DOHH2 (cell line): ENCODE results near the gene KDM1B.
"Not testable (repeated sequence)": the region's sequence is repeated elsewhere in the genome, so short reads cannot be mapped to it uniquely, and the experiment has no call there.

Experiments
- H3F3A ChIP-seq: fragments of 200-600 bp; sonication (generic), shearing (Covaris generic); 2 replicates; pipeline ENCODE4 v1.6.0; 2016; ENCODE audit warnings: antibody characterized with exemption, mild to moderate bottlenecking; ENCODE audit not compliant: control insufficient read depth, insufficient read depth
- H3K27ac ChIP-seq: fragments of 200-600 bp; sonication (generic); 2 replicates; pipeline ENCODE4 v1.5.1; 2014; ENCODE audit warnings: low read depth, mild to moderate bottlenecking, low read length, moderate library complexity
- H3K27me3 ChIP-seq: fragments of 200-600 bp; sonication (generic); 2 replicates; pipeline ENCODE4 v1.6.1; 2014; ENCODE audit warnings: mild to moderate bottlenecking, low read length, mixed read lengths; ENCODE audit not compliant: control insufficient read depth
- H3K36me3 ChIP-seq: fragments of 200-600 bp; sonication (generic); 2 replicates; pipeline ENCODE4 v1.6.1; 2014; ENCODE audit warnings: mild to moderate bottlenecking, low read length, moderate library complexity, mixed read lengths; ENCODE audit not compliant: control insufficient read depth
- H3K4me1 ChIP-seq: fragments of 200-600 bp; sonication (generic); 2 replicates; pipeline ENCODE4 v1.6.1; 2014; ENCODE audit warnings: mild to moderate bottlenecking, low read length, mixed read lengths; ENCODE audit not compliant: control insufficient read depth
- H3K4me2 ChIP-seq: fragments of 200-600 bp; sonication (generic); 2 replicates; pipeline ENCODE4 v1.6.0; 2014; ENCODE audit warnings: mild to moderate bottlenecking, low read length, moderate library complexity
- H3K4me3 ChIP-seq: fragments of 200-600 bp; sonication (generic); 2 replicates; pipeline ENCODE4 v1.5.1; 2014; ENCODE audit warnings: mild to moderate bottlenecking, low read length, mixed read lengths
- H3K79me2 ChIP-seq: fragments of 200-600 bp; sonication (generic); 2 replicates; pipeline ENCODE4 v1.6.1; 2014; ENCODE audit warnings: mild to moderate bottlenecking, low read length, mixed read lengths; ENCODE audit not compliant: control insufficient read depth
- H3K9me2 ChIP-seq: fragments of 200-600 bp; sonication (generic); replicated peaks from 2 replicates; pipeline ENCODE4 v1.6.1; 2014; ENCODE audit warnings: mild to moderate bottlenecking, low read length, mixed read lengths; ENCODE audit not compliant: control insufficient read depth
- H3K9me3 ChIP-seq: fragments of 200-600 bp; sonication (generic); 2 replicates; pipeline ENCODE4 v1.6.1; 2014; ENCODE audit warnings: antibody characterized with exemption, low read length, mixed read lengths; ENCODE audit not compliant: control insufficient read depth, insufficient read depth
- H4K20me1 ChIP-seq: fragments of 200-600 bp; sonication (generic); 2 replicates; pipeline ENCODE4 v1.6.0; 2014; ENCODE audit warnings: low read depth, mild to moderate bottlenecking, antibody characterized with exemption, low read length, moderate library complexity; ENCODE audit not compliant: control insufficient read depth, insufficient read depth
- CTCF ChIP-seq: fragments of 200-600 bp; sonication (generic); IDR thresholded peaks from one replicate; pipeline ENCODE4 v1.5.1; 2014; ENCODE audit warnings: antibody characterized with exemption, mild to moderate bottlenecking, low read depth, low read length; ENCODE audit not compliant: poor library complexity, severe bottlenecking
- EZH2phosphoT487 ChIP-seq: fragments of 200-600 bp; sonication (generic); IDR thresholded peaks from 2 replicates; pipeline ENCODE4 v1.6.1; 2017; ENCODE audit warnings: borderline replicate concordance, mild to moderate bottlenecking, antibody characterized with exemption, low read length, moderate library complexity, mixed read lengths

KDM1B gene

DNA sequence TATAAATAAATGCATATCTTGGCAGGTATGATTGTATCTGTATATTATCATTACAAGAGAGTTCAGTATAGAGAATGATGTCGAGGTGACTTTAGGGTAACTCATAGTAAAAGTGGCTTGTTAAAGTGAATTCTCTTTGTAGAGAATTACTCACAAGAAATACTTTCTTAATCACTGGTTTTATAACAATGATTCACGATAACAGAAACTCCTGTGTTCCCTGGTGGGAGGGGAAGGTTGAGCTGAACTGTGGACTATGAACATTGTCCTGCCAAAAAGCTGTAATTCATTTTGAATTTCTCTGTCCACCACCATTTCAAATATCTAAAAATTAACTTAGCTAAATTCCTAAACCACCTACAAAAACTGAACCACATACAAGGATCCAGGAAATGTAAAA is 8.1 kb upstream of the KDM1B start:
- Histone ChIP-seq H3K9me2 (no peaks in the 10 kb centered on the region), H3K27ac (no peak overlapping the region), H3K4me3 (no peak overlapping the region), H4K20me1 (no peaks in the 10 kb centered on the region), H3K27me3 (no peaks in the 10 kb centered on the region), H3K4me2 (no peak overlapping the region), H3K79me2 (no peaks in the 10 kb centered on the region), H3K4me1 (no peaks in the 10 kb centered on the region), H3K36me3 (no peaks in the 10 kb centered on the region), H3F3A (no peaks in the 10 kb centered on the region), H3K9me3 (no peaks in the 10 kb centered on the region)
- TF ChIP-seq EZH2phosphoT487 (no peak), CTCF (no peak)

- H3K79me2 ChIP-seq: no peaks in the 10 kb centered on the region
- no peaks in the 10 kb centered on the region for H3K27me3 ChIP-seq
- H3K4me3 ChIP-seq: no peak overlapping the region
- H3F3A ChIP-seq: no peaks in the 10 kb centered on the region
- no peaks in the 10 kb centered on the region for H3K4me1 ChIP-seq
- no peaks in the 10 kb centered on the region for H3K9me3 ChIP-seq
- H3K9me2 ChIP-seq: no peaks in the 10 kb centered on the region
- H3K36me3 ChIP-seq: no peaks in the 10 kb centered on the region
- H3K27ac ChIP-seq: no peak overlapping the region
- TF ChIP-seq EZH2phosphoT487: no peak
- TF ChIP-seq CTCF: no peak
- H3K4me2 ChIP-seq: no peak overlapping the region
- no peaks in the 10 kb centered on the region for H4K20me1 ChIP-seq
These were observed 7.6 kb upstream of the KDM1B start for GRCh38 chr6:18147616-18148015.

- Histone ChIP-seq H3K4me3 (no peak overlapping the region), H4K20me1 (no peaks in the 10 kb centered on the region), H3K36me3 (no peaks in the 10 kb centered on the region), H3K27me3 (no peaks in the 10 kb centered on the region), H3K27ac (no peak overlapping the region), H3K9me3 (no peaks in the 10 kb centered on the region), H3K9me2 (no peaks in the 10 kb centered on the region), H3K4me2 (no peak overlapping the region), H3F3A (no peaks in the 10 kb centered on the region), H3K79me2 (no peaks in the 10 kb centered on the region), H3K4me1 (0 out of 2 replicates have a peak, but pooled peaks cover 2% of the 10 kb centered on the region)
- TF ChIP-seq EZH2phosphoT487: no peak
These were observed 6.8 kb upstream of the KDM1B start for GRCh38 chr6:18148304-18149025.

DNA sequence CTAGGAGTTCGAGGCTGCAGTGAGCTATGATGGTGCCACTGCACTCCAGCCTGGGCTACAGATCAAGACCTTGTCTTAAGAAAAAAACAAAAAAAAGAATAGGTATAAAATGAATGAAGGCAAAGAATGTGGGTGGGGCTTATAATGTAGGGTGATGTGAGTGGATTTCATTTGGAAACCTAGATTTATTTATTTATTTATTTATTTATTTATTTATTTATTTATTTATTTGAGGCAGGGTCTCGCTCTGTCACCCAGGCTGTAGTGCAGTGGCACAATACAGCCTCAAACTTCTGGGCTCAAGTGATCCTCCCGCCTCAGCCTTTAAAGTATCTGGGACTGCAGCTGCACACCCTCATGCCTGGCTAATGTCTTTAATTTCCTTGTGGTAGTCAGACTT is 3.8 kb upstream of the KDM1B start:
- not testable (repeated sequence) for H3K27ac ChIP-seq, H3K4me3 ChIP-seq, H3F3A ChIP-seq, H3K36me3 ChIP-seq, H3K9me2 ChIP-seq, H3K9me3 ChIP-seq, H3K27me3 ChIP-seq, H3K4me2 ChIP-seq, H4K20me1 ChIP-seq, H3K79me2 ChIP-seq
- H3K4me1 ChIP-seq: peaks cover 19% of the 10 kb centered on the region
